KMS-11 (cell line): Measurements from ENCODE around the gene EHD1.

Experiments
- H2AFZ ChIP-seq: fragments of 200-600 bp; sonication (generic); 2 replicates; pipeline ENCODE4 v1.6.1; 2016; ENCODE audit warnings: antibody characterized with exemption, mixed run types, low read depth
- H3K27ac ChIP-seq: fragments of 200-600 bp; sonication (generic); 2 replicates; pipeline ENCODE4 v1.6.1; 2016; ENCODE audit warnings: mild to moderate bottlenecking, mixed run types
- H3K27me3 ChIP-seq: fragments of 200-600 bp; sonication (generic); 2 replicates; pipeline ENCODE4 v1.6.1; 2017; ENCODE audit warnings: mild to moderate bottlenecking, low read depth, mixed run types, moderate library complexity; ENCODE audit not compliant: insufficient read depth
- H3K36me3 ChIP-seq: fragments of 200-600 bp; sonication (generic); 2 replicates; pipeline ENCODE4 v1.6.1; 2017; ENCODE audit warnings: mild to moderate bottlenecking, mixed run types; ENCODE audit not compliant: insufficient read depth
- H3K4me1 ChIP-seq: fragments of 200-600 bp; sonication (generic); 2 replicates; pipeline ENCODE4 v1.6.1; 2016; ENCODE audit warnings: mild to moderate bottlenecking, low read depth, mixed run types; ENCODE audit not compliant: poor library complexity, severe bottlenecking
- H3K4me2 ChIP-seq: fragments of 200-600 bp; sonication (generic); 2 replicates; pipeline ENCODE4 v1.7.0; 2016; ENCODE audit warnings: mild to moderate bottlenecking, mixed run types
- H3K4me3 ChIP-seq: fragments of 200-600 bp; sonication (generic); IDR thresholded peaks from 2 replicates; pipeline ENCODE4 v1.6.1; 2017; ENCODE audit warnings: low read depth, low read length, mixed read lengths; ENCODE audit not compliant: insufficient read depth
- H3K79me2 ChIP-seq: fragments of 200-600 bp; sonication (generic); 2 replicates; pipeline ENCODE4 v1.6.1; 2016; ENCODE audit warnings: low read depth, mixed run types; ENCODE audit not compliant: insufficient read depth
- H3K9ac ChIP-seq: fragments of 200-600 bp; sonication (generic); 2 replicates; pipeline ENCODE4 v1.6.1; 2016; ENCODE audit warnings: mild to moderate bottlenecking, mixed run types
- H4K20me1 ChIP-seq: fragments of 200-600 bp; sonication (generic); 2 replicates; pipeline ENCODE4 v1.6.1; 2016; ENCODE audit warnings: mild to moderate bottlenecking, mixed run types; ENCODE audit not compliant: insufficient read depth
- TF ChIP-seq, protein P1 (sequence below): fragments of 200-600 bp; sonication (generic); conservative IDR thresholded peaks from 2 replicates; pipeline ENCODE4 v1.6.1; 2017; ENCODE audit warnings: low read depth, mild to moderate bottlenecking, antibody characterized with exemption, low read length, moderate library complexity, mixed read lengths

Gene EHD1

DNA sequence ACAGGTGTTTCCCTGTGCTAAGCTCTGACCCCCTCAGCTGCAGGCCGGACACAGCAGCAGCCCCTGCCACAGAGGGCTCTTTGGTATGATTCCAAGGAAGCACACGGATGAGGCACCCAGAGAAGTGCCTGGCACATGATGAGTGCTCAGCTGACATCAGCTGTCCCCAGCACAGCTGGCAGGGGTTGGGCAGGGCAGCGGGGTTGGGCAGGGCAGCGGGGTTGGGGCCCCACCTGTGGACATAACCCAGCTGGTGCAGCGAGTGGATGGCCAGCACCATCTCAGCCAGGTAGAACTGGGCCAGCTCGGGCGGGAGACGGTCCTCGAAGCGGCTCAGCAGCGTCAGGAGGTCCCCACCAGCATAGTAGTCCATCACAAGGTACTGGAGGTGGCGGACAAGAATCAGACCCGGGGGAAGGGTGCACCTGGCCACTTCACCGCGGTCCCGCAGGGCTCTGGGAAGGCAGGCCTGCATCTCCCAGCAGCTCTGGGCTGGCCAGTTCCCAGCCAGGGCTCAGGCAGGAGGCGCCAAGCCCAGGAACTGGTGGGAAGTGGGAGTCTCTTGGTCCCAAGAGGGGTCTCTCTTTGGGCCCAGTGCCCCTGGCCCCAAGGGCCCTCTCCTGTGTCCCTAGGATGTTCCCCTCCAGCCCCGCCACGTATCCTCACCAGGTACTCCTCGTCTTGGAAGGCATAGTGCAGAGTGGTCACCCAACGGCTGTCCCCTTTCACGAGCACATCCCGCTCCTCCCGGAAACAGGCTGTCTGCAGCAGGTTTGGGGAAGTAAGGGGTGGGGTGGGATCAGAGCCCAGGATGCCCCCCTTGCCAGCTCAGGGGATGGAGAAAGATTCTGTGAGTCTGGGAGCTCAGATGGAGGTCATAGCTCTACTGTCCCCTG is 38.3 kb downstream of the EHD1 start:
- H3K4me2 ChIP-seq: no peak overlapping the region
- H2AFZ ChIP-seq: no peak overlapping the region
- H3K79me2 ChIP-seq: no peaks in the 10 kb centered on the region
- H3K27me3 ChIP-seq: no peaks in the 10 kb centered on the region
- no peaks in the 10 kb centered on the region for H3K4me1 ChIP-seq
- H3K9ac ChIP-seq: no peak overlapping the region
- no peaks in the 10 kb centered on the region for H4K20me1 ChIP-seq
- TF ChIP-seq, protein P1, sequence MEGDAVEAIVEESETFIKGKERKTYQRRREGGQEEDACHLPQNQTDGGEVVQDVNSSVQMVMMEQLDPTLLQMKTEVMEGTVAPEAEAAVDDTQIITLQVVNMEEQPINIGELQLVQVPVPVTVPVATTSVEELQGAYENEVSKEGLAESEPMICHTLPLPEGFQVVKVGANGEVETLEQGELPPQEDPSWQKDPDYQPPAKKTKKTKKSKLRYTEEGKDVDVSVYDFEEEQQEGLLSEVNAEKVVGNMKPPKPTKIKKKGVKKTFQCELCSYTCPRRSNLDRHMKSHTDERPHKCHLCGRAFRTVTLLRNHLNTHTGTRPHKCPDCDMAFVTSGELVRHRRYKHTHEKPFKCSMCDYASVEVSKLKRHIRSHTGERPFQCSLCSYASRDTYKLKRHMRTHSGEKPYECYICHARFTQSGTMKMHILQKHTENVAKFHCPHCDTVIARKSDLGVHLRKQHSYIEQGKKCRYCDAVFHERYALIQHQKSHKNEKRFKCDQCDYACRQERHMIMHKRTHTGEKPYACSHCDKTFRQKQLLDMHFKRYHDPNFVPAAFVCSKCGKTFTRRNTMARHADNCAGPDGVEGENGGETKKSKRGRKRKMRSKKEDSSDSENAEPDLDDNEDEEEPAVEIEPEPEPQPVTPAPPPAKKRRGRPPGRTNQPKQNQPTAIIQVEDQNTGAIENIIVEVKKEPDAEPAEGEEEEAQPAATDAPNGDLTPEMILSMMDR: no peak
- no peak overlapping the region for H3K4me3 ChIP-seq
- H3K36me3 ChIP-seq: no peaks in the 10 kb centered on the region
- no peak overlapping the region for H3K27ac ChIP-seq

DNA sequence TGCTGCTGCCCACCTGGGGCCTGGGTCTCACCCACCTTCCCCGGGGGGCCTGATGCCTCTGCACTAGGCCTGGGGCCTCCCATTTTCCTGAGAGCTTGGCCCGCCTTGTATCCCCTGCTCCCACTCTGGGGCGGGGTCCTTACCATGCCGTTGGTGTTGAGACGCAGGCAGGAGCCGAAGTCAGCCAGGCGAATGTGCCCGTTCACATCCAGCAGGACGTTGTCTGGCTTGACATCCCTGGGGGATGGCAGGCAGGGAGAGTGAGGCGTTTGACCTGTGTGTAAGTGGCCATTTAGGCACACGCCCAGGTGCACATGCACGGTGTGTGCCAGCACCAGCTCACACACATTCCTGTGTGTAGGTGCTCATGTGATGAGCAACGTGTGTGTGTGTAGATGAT is 39.1 kb downstream of the EHD1 start:
- Histone ChIP-seq H2AFZ (no peak overlapping the region), H3K4me2 (no peak overlapping the region), H3K27me3 (no peaks in the 10 kb centered on the region), H3K4me1 (no peaks in the 10 kb centered on the region), H3K9ac (no peak overlapping the region), H3K27ac (no peak overlapping the region), H3K79me2 (no peaks in the 10 kb centered on the region), H4K20me1 (no peaks in the 10 kb centered on the region), H3K36me3 (no peaks in the 10 kb centered on the region), H3K4me3 (no peak overlapping the region)
- TF ChIP-seq, protein P1: no peak

DNA sequence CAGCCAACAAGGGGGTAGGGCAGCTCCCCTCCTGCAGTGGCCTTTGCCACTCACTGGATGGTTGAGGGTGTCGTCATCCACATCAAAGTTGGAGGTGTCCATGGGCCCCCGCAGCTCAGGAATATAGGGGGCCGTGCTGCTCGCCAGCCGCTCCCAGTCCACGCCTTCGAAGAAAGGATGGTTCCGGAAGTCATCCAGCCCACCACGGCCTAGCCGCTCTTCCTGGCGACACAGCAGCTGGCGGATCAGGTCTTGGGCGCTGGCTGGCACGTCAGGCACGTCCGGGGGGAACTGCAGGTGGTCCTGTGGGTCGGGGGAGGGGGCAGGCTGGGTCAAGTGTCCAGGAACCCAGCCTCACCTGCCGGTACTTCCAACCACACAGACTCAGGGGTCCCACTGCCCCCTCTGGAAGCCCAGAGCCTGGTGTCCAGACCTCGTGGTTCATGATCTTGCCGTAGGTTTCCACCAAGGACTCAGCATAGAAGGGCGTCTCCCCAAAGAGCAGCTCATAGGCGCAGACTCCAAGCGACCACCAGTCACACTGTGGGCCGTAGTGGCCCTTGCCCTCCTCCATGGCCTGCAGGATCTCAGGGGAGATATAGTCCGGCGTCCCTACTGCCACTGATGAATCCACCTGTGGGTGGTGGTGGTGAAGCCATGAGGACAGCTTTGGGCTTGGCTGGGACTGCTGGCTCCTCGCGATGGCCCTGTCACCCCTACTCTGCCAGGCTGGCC is 39.7 kb downstream of the EHD1 start:
- no peaks in the 10 kb centered on the region for H3K79me2 ChIP-seq
- TF ChIP-seq, protein P1: no peak
- no peak overlapping the region for H3K27ac ChIP-seq
- no peaks in the 10 kb centered on the region; the same call in 1 of the 2 replicates for H3K27me3 ChIP-seq
- H3K4me3 ChIP-seq: no peak overlapping the region
- H2AFZ ChIP-seq: no peak overlapping the region
- no peaks in the 10 kb centered on the region for H3K36me3 ChIP-seq
- H3K4me1 ChIP-seq: no peaks in the 10 kb centered on the region
- H3K9ac ChIP-seq: no peak overlapping the region
- no peaks in the 10 kb centered on the region for H4K20me1 ChIP-seq
- no peak overlapping the region for H3K4me2 ChIP-seq

DNA sequence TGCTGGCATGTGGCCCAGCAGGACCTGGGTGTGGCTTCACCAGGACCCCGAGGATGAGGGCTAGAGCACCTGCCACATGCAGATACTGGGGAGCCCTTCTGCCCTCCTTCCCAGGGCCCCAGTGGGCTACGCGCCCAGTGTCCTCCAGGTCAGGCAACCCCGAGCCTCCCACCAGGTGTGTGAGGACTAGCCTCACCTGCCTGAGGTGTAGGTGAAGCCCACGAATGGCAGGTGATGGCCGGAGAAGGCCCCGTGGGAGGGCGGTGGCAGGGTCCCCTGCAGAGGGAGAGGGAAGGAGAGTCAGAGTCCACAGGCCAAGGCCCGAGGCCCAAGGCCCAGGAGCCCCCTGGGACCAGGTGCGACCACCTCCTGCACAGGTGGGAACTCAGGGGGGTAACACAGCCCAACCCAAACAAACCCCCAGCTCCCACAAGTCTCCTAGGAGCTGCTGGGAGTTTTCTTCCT is 40.5 kb downstream of the EHD1 start:
- Histone ChIP-seq H3K79me2 (no peaks in the 10 kb centered on the region), H2AFZ (no peak overlapping the region), H4K20me1 (no peaks in the 10 kb centered on the region), H3K36me3 (no peaks in the 10 kb centered on the region), H3K9ac (no peak overlapping the region), H3K4me2 (no peak overlapping the region), H3K27ac (no peak overlapping the region), H3K4me3 (no peak overlapping the region), H3K27me3 (no peaks in the 10 kb centered on the region; the same call in 1 of the 2 replicates), H3K4me1 (no peaks in the 10 kb centered on the region)
- TF ChIP-seq, protein P1: no peak
